ENCODE measurements around the gene SLC35B3. TPM values are rescaled to one million over a fixed set of nuclear protein-coding genes. Genes with fewer than 3 reads are reported as not detected.

SLC35B3 gene
- total RNA-seq, 1 experiment from 2014 or later: 16.7 TPM

DNA sequence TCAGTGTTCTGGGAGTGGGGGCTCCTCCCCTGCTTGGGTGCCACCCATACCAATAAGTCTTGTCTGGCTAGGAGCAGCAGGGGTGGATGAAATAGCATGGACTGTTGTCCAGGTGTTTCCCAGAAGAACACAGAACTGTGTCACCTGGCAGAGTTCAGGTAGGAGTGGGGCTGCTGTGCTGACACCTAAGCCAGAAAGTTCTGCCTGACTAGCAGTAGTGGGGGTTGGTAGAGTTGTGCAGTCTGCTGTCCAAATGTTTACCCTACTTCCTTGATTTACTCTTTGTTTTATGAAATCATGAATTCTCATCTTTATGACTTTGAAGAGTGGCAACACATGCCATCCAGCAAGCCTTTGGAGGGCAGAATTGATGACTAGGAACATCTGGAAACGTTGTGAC is 27.3 kb upstream of the SLC35B3 start:
- POLR2A ChIA-PET: no interaction called here

DNA sequence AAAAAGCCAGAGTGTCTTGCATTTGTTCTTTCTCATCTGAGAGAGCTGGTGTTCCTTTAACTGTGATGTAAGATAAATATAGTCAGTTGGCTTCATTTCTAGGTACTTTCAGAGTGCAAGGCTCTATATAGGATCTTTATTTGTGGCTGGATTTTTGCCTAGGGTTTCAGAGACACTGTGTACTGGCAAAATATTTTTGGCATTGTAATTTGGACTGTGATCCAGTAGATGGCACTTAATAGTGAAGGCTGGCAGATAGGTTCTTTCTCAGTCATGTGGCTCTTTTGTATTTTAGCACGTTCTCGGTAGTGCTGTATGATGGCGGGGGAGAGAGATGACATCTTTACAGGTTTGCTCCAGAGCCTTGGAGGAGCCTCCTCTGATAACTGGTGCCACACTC is 26.8 kb upstream of the SLC35B3 start:
- in situ Hi-C loops (cut with HindIII; ENCODE audit: low pct_unique_long_range_greater_than_20kb, low sequenced_read_pairs): no loop called here
- no TSS peak for BruUV-seq (replicated peaks)
- no peak overlapping the region for H3K4me3 ChIP-seq (ENCODE audit: low read depth in 2 of 2, low read length in 2 of 2)
- H3K4me1 ChIP-seq (ENCODE audit: control insufficient read depth, insufficient read depth, low read length): no peaks in the 10 kb centered on the region
- H3K27ac ChIP-seq (ENCODE audit: low read length): no peak overlapping the region
- ATAC-seq: no peak
- H3K27me3 ChIP-seq (ENCODE audit: control insufficient read depth, insufficient read depth, low read length): no peaks in the 10 kb centered on the region
- H3K36me3 ChIP-seq (ENCODE audit: control insufficient read depth, insufficient read depth, low read length): no peaks in the 10 kb centered on the region
- TF ChIP-seq POLR2AphosphoS5 (IDR thresholded peaks at IDR 0.05; ENCODE audit: low read depth, low read length) (no peak), TCF7L2 (IDR thresholded peaks at IDR 0.05; ENCODE audit: low read depth, low read length) (no peak)
- TF ChIP-seq, protein P1, sequence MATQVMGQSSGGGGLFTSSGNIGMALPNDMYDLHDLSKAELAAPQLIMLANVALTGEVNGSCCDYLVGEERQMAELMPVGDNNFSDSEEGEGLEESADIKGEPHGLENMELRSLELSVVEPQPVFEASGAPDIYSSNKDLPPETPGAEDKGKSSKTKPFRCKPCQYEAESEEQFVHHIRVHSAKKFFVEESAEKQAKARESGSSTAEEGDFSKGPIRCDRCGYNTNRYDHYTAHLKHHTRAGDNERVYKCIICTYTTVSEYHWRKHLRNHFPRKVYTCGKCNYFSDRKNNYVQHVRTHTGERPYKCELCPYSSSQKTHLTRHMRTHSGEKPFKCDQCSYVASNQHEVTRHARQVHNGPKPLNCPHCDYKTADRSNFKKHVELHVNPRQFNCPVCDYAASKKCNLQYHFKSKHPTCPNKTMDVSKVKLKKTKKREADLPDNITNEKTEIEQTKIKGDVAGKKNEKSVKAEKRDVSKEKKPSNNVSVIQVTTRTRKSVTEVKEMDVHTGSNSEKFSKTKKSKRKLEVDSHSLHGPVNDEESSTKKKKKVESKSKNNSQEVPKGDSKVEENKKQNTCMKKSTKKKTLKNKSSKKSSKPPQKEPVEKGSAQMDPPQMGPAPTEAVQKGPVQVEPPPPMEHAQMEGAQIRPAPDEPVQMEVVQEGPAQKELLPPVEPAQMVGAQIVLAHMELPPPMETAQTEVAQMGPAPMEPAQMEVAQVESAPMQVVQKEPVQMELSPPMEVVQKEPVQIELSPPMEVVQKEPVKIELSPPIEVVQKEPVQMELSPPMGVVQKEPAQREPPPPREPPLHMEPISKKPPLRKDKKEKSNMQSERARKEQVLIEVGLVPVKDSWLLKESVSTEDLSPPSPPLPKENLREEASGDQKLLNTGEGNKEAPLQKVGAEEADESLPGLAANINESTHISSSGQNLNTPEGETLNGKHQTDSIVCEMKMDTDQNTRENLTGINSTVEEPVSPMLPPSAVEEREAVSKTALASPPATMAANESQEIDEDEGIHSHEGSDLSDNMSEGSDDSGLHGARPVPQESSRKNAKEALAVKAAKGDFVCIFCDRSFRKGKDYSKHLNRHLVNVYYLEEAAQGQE (IDR thresholded peaks at IDR 0.05; ENCODE audit: insufficient read depth in 1 of 2, low read depth in 2 of 2, low read length in 1 of 2): no peak
- TF ChIP-seq, protein P2, sequence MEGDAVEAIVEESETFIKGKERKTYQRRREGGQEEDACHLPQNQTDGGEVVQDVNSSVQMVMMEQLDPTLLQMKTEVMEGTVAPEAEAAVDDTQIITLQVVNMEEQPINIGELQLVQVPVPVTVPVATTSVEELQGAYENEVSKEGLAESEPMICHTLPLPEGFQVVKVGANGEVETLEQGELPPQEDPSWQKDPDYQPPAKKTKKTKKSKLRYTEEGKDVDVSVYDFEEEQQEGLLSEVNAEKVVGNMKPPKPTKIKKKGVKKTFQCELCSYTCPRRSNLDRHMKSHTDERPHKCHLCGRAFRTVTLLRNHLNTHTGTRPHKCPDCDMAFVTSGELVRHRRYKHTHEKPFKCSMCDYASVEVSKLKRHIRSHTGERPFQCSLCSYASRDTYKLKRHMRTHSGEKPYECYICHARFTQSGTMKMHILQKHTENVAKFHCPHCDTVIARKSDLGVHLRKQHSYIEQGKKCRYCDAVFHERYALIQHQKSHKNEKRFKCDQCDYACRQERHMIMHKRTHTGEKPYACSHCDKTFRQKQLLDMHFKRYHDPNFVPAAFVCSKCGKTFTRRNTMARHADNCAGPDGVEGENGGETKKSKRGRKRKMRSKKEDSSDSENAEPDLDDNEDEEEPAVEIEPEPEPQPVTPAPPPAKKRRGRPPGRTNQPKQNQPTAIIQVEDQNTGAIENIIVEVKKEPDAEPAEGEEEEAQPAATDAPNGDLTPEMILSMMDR (IDR thresholded peaks at IDR 0.05): peak; percentile 49
- no peak for DNase-seq (ENCODE audit: low read depth, low spot score)
- H3K9me3 ChIP-seq (ENCODE audit: control insufficient read depth, insufficient read depth, low read depth, low read length): no peaks in the 10 kb centered on the region
- ChIA-PET POLR2A (no interaction called here), CTCF (no interaction called here)
- intact Hi-C loops (cut with micrococcal nuclease; ENCODE audit: unreplicated experiment): no loop called here

More for the DNA sequence above, 27.3 kb upstream of the SLC35B3 start:
- in situ Hi-C loops (cut with HindIII; ENCODE audit: low pct_unique_long_range_greater_than_20kb, low sequenced_read_pairs) (no loop called here), intact Hi-C loops (cut with micrococcal nuclease; ENCODE audit: unreplicated experiment) (no loop called here)
- Histone ChIP-seq H3K4me3 (ENCODE audit: low read depth in 2 of 2, low read length in 2 of 2) (no peak overlapping the region), H3K27me3 (ENCODE audit: control insufficient read depth, insufficient read depth, low read length) (no peaks in the 10 kb centered on the region), H3K27ac (ENCODE audit: low read length) (no peak overlapping the region), H3K9me3 (ENCODE audit: control insufficient read depth, insufficient read depth, low read depth, low read length) (no peaks in the 10 kb centered on the region), H3K36me3 (ENCODE audit: control insufficient read depth, insufficient read depth, low read length) (no peaks in the 10 kb centered on the region), H3K4me1 (ENCODE audit: control insufficient read depth, insufficient read depth, low read length) (no peaks in the 10 kb centered on the region)
- CTCF ChIA-PET: no interaction called here
- BruUV-seq (replicated peaks): no TSS peak
- DNase-seq (ENCODE audit: low read depth, low spot score): no peak
- TF ChIP-seq SIN3A (IDR thresholded peaks at IDR 0.05; ENCODE audit: borderline replicate concordance, insufficient read depth, low read depth, low read length) (no peak), POLR2AphosphoS5 (IDR thresholded peaks at IDR 0.05; ENCODE audit: low read depth, low read length) (no peak), TCF7L2 (IDR thresholded peaks at IDR 0.05; ENCODE audit: low read depth, low read length) (no peak)
- TF ChIP-seq, protein P2 (IDR thresholded peaks at IDR 0.05): no peak
- TF ChIP-seq, protein P1 (IDR thresholded peaks at IDR 0.05; ENCODE audit: insufficient read depth in 1 of 2, low read depth in 2 of 2, low read length in 1 of 2): no peak
- ATAC-seq: no peak
